SK-N-SH treated with all-trans-retinoic acid at 6 μM for 48 hours (cell line): ENCODE results near the gene PARK7.

ENCODE experiments used
- ARNTL ChIP-seq: fragments of 450-650 bp; formaldehyde crosslinking; IDR thresholded peaks from 2 replicates; pipeline ENCODE4 v1.5.0; 2020; ENCODE audit warnings: low read depth, mild to moderate bottlenecking, moderate library complexity, borderline replicate concordance
- BACH2 ChIP-seq: fragments of 250-450 bp; sonication (Bioruptor Pico); IDR thresholded peaks from 2 replicates; pipeline ENCODE4 v1.9.0; 2021; ENCODE audit warnings: mild to moderate bottlenecking, borderline replicate concordance
- POU6F1 ChIP-seq: fragments of 250-450 bp; sonication (Bioruptor Pico); IDR thresholded peaks from 2 replicates; pipeline ENCODE4 v1.8.0; 2021; ENCODE audit warnings: low read depth, mild to moderate bottlenecking, moderate library complexity, borderline replicate concordance
- PPARA ChIP-seq: fragments of 250-450 bp; sonication (Bioruptor Pico); IDR thresholded peaks from 2 replicates; pipeline ENCODE4 v1.5.0; 2020; ENCODE audit warnings: mild to moderate bottlenecking, borderline replicate concordance
- ZC3H10 ChIP-seq: fragments of 250-450 bp; sonication (Bioruptor Pico); IDR thresholded peaks from 2 replicates; pipeline ENCODE4 v1.5.1; 2021; ENCODE audit warnings: mild to moderate bottlenecking, moderate library complexity
- ZNF70 ChIP-seq: fragments of 450-650 bp; formaldehyde crosslinking; IDR thresholded peaks from 2 replicates; pipeline ENCODE4 v1.5.0; 2020; ENCODE audit warnings: mild to moderate bottlenecking, moderate library complexity

DNA sequence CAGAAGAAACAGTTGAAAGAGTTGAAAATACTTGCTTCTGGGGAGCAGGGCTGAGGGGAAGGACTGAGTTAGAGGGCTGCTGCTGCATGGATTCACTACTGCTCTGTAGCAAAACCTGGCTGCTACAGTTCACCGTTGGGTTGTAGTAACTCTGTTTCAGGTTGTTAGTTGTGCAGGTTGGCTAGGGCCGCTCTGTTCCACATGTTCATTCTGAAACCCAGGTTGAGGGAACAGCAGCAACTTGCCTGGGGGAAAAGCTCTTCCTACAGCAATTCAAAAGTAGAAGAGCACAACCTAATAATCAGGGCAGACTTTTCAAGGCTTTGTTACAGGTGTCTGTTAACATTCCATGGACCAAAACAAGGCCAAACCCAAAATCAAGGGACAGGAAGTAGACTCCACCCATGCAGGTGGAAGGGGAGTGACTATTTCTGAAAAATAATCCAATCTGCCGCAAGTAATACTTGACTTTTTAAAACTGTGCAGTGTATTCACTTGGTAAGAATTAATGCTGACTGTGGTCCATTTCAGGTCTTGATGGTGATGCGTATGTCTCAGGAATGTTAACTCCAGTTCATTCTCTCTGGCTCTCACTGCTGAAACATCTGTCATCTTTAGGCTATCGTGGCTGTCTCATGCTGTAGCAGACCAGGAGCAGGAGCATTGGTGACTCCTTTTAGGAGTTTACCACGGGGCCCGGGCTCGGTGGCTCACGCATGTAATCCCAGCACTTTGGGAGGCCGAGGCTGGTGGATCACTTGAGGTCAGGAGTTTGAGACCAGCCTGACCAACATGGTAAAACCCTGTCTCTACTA is 5.1 kb upstream of the PARK7 start:
- TF ChIP-seq ZC3H10 (no peak), ARNTL (no peak), ZNF70 (CRISPR knock-in tag) (no peak), PPARA (CRISPR knock-in tag) (no peak), POU6F1 (no peak), BACH2 (CRISPR knock-in tag) (no peak)
